NK-92 (cell line): Measurements from ENCODE around the gene UBASH3A.

Source experiments
- DNase-seq: peaks from one replicate; lab custom pipeline; 2025; ENCODE audit not compliant: unreplicated experiment; lab: John Stamatoyannopoulos, UW

UBASH3A gene, protein sequence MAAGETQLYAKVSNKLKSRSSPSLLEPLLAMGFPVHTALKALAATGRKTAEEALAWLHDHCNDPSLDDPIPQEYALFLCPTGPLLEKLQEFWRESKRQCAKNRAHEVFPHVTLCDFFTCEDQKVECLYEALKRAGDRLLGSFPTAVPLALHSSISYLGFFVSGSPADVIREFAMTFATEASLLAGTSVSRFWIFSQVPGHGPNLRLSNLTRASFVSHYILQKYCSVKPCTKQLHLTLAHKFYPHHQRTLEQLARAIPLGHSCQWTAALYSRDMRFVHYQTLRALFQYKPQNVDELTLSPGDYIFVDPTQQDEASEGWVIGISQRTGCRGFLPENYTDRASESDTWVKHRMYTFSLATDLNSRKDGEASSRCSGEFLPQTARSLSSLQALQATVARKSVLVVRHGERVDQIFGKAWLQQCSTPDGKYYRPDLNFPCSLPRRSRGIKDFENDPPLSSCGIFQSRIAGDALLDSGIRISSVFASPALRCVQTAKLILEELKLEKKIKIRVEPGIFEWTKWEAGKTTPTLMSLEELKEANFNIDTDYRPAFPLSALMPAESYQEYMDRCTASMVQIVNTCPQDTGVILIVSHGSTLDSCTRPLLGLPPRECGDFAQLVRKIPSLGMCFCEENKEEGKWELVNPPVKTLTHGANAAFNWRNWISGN

DNA sequence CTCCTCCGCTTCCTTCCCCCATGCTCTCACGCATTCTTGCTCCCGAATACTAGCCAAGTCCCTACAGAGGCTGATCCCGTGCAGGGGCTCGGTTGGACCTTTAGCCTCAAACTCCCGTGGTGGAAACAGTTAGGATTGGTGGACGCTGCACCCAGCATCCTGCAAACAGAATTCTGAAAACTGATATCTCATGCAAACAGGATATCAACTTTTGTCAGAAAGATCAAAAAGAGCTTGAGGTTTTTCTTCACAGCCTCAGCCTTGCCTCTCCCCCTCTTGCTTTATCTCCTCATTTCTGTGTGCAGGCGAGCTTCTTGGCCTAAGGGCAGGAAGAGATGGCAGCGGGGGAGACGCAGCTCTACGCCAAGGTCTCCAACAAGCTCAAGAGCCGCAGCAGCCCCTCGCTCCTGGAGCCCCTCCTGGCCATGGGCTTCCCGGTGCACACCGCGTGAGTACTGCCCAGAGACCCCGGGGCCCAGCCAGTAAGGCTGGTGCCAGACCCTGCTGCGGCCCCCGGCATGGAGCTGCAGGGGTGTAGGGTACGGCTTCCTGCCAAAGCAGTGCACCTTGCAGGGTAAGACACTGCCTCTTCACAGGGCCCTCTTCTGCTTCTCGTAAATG, at the start of gene UBASH3A:
TSS of gene UBASH3A (plus strand) at position 292 of the 621 bp plus-strand sequence. CDS start at position 336, 44 bp downstream.
- no peak for DNase-seq

DNA sequence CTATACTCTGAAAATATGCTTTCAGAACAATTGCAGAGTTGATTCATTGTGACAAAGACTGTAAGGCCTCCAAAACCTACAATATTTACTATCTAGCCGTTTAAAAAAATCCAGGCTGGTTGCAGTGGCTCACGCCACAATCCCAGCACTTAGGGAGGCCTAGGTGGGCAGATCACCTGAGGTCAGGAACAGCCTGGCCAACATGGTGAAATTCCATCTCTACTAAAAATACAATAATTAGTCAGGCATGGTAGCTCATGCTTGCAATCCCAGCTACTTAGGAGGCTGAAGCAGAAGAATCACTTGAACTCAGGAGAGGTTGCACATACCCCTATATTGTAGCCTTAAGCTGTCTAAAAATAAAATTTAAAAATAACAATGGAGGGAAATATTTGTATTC, 47.7 kb upstream of the UBASH3A start:
- DNase-seq = no peak

- no peak for DNase-seq
These were observed 47.1 kb upstream of the UBASH3A start for GRCh38 chr21:42356650-42357049.

DNA sequence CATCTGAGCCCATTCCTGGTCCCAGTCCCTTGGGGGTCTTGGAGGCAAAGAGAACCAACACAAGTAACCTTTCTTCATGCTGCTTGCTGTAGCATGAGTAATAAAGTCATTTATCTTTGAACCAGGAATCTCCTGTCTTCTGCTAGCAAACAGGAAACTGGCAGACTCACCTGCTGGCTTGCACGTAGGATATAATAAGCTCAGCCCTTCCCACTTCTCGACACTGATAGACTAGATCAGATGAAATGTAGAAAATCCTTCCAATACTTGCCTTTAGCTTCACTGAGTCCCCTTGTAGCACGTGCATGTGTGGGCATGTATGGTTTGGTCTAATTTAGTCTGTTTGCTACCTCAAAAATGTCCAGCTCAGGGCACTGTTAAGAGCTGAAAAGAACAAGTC, 46.4 kb upstream of the UBASH3A start:
- no peak for DNase-seq

DNA sequence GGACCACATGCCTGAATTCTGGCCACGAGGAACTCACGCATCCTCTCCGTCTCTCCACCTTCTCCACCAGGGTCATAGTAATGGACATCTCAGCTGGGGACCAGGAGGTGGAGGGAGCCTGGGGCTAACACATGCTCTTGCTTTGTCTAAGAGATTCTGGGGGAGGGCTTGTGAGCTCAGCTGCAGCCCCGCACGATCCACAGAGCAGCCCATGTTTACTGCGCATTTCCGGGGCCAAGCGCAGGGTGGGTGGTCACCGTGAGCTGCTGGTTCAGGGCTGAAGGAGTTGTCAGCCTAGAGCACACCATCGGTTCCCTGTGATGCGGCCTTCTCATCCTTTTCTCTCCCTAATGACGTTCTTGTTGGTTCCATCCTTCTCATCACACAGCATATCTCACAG, 45.4 kb upstream of the UBASH3A start:
- DNase-seq = no peak

- DNase-seq = no peak
These were observed 44.8 kb upstream of the UBASH3A start for GRCh38 chr21:42358937-42359336.

DNA sequence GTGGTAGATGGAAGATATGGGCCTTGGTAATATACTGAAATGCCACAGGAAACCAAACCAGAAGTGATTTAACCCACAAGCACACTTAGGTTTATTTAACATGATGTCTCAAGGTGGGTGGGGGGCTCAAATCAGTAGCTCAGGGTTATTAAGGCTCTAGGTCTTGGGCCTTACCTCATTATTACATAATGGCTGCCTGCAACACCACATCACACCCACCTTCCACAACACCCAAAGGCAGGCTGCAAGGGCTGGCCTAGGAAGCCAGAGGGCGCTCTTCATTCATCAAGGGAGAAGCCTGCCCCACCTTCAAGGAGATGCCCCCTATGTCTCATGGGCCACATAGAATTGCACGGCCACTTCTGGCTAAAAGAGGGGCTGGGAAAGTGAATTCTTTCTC, 43.4 kb upstream of the UBASH3A start:
- no peak for DNase-seq

DNA sequence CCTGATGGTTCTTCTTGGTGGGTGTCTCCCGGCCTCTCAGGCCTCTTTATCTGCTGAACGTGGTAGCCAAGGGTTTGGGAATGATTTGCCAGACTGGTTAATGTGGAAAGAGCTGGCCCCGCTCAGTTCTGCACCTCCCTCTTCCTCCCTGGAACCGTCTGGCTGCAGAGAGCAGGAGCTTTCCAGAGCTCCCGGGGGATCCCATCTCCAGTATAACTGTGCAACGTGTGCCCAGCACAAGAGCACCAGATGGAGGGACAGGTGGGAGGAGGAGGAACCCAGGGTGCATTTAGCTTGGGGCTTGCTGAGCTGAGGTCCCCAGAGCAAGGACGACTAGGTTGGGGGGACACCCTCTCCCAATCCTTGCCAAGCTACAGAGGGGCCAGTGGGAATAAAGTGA, 42.4 kb upstream of the UBASH3A start:
- no peak for DNase-seq

DNA sequence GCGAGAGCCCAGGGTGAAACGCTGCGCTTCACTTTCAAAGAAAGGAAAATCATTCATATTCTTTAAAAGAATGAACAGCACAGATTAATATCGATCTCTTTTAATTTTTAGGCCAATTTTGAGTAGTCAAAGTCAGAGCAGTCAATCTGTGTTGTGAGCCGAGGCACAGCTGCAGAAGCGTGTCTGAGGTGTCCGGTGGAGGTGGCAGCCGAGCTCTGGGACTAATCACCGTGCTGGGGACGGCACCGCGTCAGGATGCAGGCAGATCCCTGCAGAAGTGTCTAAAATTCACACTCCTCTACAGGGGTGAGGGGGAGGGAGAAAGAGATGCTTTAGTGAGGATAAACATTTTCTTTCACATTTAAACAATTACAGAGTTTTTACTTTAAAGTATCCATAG, 41.5 kb upstream of the UBASH3A start:
- DNase-seq = no peak

DNA sequence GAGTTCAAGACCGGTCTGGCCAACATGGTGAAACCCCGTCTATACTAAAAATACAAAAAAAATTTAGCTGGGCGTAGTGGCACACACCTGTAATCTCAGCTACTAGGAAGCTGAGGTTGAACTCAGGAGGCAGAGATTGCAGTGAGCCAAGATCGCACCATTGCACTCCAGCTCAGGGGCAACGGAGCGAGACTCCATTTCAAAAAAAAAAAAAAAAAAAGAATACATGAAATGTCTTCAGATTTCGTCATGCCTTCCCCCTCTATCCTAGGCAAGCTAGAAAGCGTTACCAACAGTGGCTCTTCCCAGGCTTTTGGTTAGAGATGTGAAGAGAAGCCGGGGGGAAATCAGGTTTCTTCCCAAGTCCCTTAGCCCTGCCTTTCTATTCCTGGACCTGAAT, 41.0 kb upstream of the UBASH3A start:
- DNase-seq = no peak

GRCh38 chr21:42363312-42363711, 40.4 kb upstream of the UBASH3A start:
- DNase-seq = no peak

DNA sequence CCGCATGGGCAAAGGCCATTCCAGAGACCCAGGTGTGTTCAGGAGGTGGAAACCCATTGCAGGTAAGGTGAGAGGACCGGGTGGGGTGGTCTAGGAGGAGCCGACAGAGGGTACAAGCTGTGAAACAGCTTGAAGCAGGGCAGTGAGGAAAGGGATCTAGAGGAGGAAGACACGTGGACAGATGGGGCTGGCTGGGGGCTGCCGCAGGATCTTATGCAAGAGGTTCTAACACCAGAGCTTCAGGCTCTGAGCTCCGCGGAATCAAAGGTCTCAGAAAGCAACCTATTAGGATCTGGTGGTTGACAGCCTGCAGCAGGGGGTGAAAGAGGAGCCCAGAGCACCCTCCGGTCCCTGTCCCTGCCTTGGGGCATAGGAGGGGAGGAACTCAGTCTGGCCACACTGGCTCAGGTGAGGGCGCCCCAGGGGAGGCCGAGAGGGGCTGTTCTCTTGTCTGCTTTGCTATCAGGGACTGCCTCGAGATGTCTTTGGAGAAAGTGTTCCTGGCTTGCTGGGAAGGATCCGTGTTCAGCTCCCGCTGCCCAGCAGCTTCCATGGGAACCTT, 39.3 kb upstream of the UBASH3A start:
- no peak for DNase-seq

DNA sequence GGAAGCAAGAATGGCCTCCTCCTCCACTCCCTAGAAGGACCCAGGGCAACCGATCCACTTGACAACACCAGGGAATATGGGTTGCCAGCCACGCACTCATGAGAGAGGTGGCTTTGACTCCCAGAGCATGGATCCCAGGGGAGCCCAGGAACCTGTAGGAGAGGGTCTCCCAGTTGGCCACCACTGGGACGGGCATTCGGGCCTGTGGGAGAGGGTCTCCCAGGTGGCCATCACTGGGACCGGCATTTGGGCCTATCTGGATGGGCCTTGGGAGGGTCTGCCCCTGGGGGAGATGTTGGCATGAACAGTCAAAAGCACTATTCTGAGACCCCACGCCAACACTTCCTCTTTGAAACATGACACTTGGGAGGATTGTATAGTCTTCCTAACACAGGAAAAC, 37.9 kb upstream of the UBASH3A start:
- DNase-seq = no peak

GRCh38 chr21:42366292-42367010, 37.3 kb upstream of the UBASH3A start, which contains the start of gene TFF1:
Gene TFF1 (minus strand): TSS chr21:42366535. CDS start chr21:42366495, 40 bp downstream.
- no peak for DNase-seq

- DNase-seq = no peak
These were observed 36.1 kb upstream of the UBASH3A start for GRCh38 chr21:42367367-42368165.

DNA sequence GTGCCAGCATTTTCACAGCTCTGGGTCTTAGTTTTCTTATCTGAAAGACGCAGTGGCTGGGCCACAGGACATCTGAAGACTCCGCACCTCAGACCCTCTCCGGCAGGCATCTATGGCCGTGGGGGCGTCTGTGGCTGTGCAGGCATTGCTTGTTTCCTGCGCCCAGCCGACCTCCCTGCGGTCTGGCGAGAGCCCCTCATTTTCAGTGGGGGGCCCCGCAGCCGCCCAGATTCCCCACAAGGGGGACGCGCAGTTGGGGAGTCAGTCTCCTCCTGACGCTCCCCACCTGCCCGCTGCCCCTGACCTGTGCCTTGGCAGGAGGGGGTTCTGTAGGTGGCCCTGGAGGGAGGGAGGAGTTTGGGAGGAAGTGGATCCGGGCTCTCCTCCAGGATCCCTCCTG, 33.9 kb upstream of the UBASH3A start:
- no peak for DNase-seq

DNA sequence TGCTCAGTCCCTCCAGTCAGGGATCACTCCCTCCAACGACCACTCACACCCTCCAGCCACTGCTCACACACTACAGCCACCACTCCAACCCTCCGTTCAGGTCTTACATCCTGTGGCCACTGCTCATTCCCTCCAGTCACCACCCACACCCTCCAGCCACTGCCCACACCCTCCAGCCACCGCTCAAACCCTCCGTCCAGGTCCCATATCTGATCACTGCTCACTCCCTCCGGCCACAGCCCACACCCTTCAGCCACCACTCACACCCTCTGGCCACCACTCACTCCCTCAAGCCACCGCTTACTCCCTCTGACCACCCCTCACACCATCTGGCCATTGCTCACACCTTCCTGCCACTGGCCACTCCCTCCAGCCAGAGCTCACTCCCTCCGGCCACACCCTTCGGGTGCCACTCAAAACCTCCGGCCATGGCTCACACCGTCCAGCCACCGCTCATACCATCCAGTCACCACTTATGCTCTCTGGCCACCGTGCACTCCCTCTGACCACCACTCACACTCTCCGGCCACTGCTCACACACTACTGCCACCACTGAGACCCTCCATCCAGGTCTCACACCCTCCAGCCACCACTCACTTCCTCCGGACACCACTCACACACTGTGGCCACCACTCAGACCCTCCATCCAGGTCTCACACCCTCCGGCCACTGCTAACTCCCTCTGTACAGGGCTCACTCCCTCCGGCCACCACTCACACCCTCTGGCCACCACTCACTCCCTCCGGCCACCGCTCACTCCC, 32.6 kb upstream of the UBASH3A start:
- no peak for DNase-seq

- DNase-seq = no peak
These were observed 30.4 kb upstream of the UBASH3A start for GRCh38 chr21:42373196-42373907.

GRCh38 chr21:42373908-42374455, 29.7 kb upstream of the UBASH3A start:
- no peak for DNase-seq
